Mesodermal cell (in vitro differentiated cells): ENCODE data around the gene CTIF.
A peak's percentile ranks its signal among the peaks of the same experiment; 100 is the strongest.

Experiments
- H3K27ac ChIP-seq: 2 replicates; pipeline ENCODE4 v1.7.0; 2013; ENCODE audit warnings: mild to moderate bottlenecking, low read depth, low read length, moderate library complexity; ENCODE audit not compliant: severe bottlenecking
- H3K36me3 ChIP-seq: 2 replicates; pipeline ENCODE4 v1.7.1; 2013; ENCODE audit warnings: mild to moderate bottlenecking, low read length, moderate library complexity; ENCODE audit not compliant: control insufficient read depth, insufficient read depth
- H3K4me1 ChIP-seq: one replicate; pipeline ENCODE4 v1.7.1; 2013; ENCODE audit warnings: mild to moderate bottlenecking, low read length; ENCODE audit not compliant: insufficient read depth, control insufficient read depth, poor library complexity, severe bottlenecking
- H3K4me3 ChIP-seq: 2 replicates; pipeline ENCODE4 v1.7.0; 2013; ENCODE audit warnings: low read length, control low read depth, mild to moderate bottlenecking; ENCODE audit not compliant: insufficient read depth, poor library complexity, severe bottlenecking; ENCODE audit errors: extremely low read depth
- H3K9me3 ChIP-seq: 2 replicates; pipeline ENCODE4 v1.7.1; 2013; ENCODE audit warnings: mild to moderate bottlenecking, low read length, moderate library complexity; ENCODE audit not compliant: control insufficient read depth
- WGBS, 2 experiments: methylation state at CpG; one replicate each; pipeline ENCODE4 v1.1.5; 2013; ENCODE audit warnings: missing lambda C conversion rate in 2 of 2; ENCODE audit not compliant: insufficient coverage in 2 of 2; 5-methylcytosine and 5-hydroxymethylcytosine counted together

CTIF gene

DNA sequence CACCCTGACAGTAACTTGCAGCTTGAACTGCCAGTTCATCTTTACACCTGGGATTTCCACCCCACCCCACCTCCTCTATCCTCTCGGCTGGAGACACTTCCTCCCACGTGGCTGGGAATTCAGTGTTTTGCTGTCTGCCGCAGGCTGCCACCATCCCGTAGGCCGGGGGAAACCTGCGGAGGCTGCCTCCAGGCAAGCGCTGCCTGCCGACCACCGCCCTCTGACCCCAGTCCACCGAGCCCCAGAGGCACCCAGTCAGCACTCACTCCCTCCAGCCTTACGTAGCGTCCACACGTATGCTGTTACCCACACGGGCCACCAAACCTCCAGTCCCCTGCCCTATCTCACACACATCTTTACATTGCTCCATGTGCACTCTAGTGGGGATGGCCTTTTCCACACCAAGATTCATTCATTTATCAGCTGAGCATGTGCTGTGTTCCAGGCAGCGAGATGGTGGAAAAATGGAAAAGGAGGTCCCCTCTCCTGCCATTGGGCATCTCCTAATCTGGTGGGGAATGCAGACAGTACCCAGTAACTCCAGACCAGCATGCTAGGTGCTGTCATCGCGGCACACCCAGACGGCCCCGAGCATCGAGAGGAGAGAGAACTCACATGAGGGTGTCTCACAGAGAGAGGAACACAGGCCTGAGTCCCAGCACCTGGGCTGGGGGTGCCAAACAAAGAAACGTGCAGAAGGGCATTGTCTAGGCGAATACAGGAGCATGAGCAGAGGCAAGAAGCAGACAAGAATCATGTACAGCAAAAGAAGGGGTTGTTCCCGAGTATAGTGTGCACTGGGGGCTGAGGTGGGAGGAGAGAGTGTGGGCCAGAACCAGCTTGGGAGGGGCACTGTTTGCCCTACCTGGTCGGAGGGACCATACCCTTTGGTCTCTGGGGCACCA is 245.0 kb downstream of the CTIF start:
- H3K4me3 ChIP-seq = no peak overlapping the region
- peaks cover 17% of the 10 kb centered on the region for H3K36me3 ChIP-seq
- H3K27ac ChIP-seq = no peak overlapping the region
- no peaks in the 10 kb centered on the region for H3K9me3 ChIP-seq
- H3K4me1 ChIP-seq = peaks cover 59% of the 10 kb centered on the region
- 84 to 91% methylated on average over 24 of the region's 24 CpGs for WGBS, 2 experiments

DNA sequence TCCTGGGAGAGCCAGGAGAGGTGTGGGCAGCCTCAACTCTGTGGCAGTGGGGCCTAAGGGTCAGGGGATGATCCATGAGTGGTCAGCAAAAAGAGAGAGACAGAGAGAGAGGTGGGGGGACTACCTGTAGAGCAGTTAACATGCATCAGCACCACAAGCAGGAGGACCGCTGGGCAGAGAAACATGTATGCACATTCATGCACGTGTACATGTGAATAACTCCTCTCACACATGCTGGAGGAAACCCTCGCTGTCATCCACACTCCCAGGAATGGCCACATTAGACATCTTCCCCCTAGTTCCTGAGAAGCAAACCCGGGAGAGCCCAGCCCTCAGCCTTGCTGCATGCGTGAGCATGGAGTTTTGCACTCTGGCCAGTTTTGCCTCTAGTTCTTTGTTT is 245.8 kb downstream of the CTIF start:
- Histone ChIP-seq H3K4me3 (no peak overlapping the region), H3K9me3 (no peaks in the 10 kb centered on the region), H3K36me3 (peaks cover 21% of the 10 kb centered on the region), H3K27ac (no peak overlapping the region), H3K4me1 (peaks cover 52% of the 10 kb centered on the region)
- WGBS, 2 experiments = 88 to 92% methylated on average over 3 to 5 of the region's 5 CpGs

DNA sequence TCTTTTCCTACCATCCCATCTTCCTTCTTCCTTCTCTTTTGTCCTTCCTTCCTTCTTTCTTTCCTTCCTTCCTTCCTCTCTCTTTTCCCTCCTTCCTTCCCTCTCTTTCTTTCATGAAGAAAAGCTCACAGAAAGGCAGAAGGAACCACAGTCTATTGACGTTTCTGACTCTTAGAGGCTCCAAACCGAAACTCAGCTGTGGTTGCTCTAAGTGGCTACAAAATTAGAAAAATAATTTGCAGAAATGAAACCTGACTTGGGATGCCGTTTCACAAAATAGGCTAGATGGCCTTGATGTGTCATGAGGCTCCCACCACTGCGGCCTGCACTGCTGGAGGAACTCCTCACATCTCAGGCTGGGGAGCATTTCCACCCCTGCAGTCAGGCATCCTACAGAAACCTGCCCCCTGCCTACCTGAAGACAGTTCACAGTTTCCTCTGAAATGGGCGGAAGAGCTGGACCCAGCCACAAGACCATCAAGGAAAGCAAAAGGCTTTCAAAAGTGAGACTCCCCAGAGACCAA is 246.3 kb downstream of the CTIF start:
- 96 to 100% methylated on average over 4 to 5 of the region's 5 CpGs for WGBS, 2 experiments
- Histone ChIP-seq H3K36me3 (peaks cover 25% of the 10 kb centered on the region), H3K4me3 (no peak overlapping the region), H3K9me3 (no peaks in the 10 kb centered on the region), H3K27ac (no peak overlapping the region), H3K4me1 (peaks cover 47% of the 10 kb centered on the region)

DNA sequence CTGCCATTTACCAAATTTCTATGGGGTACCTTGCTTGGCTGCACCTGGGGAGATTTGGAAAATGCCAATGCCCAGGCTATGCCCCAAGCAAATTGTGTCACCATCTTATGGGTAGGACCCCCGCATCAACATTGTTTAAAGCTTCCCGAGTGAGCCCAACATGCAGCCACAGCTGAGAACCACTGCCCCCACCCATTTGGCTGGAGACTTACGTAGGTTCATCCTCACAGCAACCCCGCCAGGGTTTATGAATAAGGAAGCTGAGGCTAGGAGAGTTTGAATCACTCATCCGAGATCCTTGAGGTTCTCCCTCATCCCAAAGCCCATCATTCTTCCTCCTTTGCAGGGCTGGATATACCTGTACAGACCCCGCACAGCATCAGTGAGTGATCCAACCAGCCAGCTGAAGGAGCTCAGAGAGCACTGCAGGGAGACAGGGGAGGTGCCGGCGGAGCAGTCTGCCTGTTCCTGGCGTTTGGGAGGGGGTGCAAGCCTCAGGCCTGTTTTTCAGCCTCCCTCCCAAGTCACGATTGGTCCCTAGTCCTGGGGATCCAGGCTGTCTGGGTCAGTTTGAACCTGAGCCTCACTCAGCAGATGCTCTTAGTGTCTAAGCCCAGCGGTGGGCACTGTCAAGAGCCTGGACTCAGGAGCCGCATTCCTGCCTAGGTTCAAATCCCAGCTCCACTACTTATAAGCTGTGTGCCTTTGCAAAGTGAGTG is 247.1 kb downstream of the CTIF start:
- no peak overlapping the region for H3K27ac ChIP-seq
- WGBS, 2 experiments = 94 to 95% methylated on average over 7 to 11 of the region's 12 CpGs
- H3K36me3 ChIP-seq = peaks cover 31% of the 10 kb centered on the region
- H3K4me3 ChIP-seq = no peak overlapping the region
- peaks cover 40% of the 10 kb centered on the region for H3K4me1 ChIP-seq
- H3K9me3 ChIP-seq = no peaks in the 10 kb centered on the region

DNA sequence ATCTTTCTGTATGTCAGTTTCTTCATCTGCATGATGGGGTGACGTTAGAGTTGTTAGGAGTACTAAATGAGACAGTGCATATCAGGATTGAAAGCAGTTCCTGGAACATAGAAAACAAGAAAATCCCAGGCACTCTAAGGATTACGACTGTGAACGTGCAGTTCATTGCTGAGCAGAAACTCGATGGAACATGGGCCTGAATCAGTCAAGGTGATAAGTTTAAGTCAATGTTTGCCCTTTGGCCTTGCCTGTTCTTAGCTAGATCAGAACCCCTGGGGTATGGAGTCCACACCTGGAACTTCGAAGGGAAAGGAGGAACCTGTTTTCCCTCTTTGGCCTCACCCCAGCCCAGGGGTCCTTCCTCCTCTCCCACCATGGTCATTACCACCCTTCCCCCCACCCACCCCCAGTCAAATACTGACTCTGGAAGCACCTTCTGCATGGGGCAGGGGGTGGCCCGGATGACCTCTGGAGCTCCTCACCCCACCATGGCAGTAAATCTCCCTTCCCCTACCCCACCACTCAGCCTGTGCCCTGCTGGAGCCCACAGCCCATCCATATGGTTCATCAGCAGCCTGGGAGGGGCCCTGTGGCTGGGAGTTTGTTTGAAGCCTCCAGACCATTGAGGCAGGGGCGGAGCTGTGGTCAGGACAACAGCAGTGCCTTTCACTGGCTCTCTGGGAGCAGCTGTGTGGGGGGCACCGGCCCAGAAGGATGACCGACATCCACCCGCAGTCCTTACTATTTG is 247.8 kb downstream of the CTIF start:
- WGBS, 2 experiments = 84 to 87% methylated on average over 8 to 9 of the region's 10 CpGs
- Histone ChIP-seq H3K4me1 (peaks cover 36% of the 10 kb centered on the region), H3K36me3 (peaks cover 32% of the 10 kb centered on the region), H3K4me3 (no peak overlapping the region), H3K9me3 (no peaks in the 10 kb centered on the region), H3K27ac (no peak overlapping the region)

DNA sequence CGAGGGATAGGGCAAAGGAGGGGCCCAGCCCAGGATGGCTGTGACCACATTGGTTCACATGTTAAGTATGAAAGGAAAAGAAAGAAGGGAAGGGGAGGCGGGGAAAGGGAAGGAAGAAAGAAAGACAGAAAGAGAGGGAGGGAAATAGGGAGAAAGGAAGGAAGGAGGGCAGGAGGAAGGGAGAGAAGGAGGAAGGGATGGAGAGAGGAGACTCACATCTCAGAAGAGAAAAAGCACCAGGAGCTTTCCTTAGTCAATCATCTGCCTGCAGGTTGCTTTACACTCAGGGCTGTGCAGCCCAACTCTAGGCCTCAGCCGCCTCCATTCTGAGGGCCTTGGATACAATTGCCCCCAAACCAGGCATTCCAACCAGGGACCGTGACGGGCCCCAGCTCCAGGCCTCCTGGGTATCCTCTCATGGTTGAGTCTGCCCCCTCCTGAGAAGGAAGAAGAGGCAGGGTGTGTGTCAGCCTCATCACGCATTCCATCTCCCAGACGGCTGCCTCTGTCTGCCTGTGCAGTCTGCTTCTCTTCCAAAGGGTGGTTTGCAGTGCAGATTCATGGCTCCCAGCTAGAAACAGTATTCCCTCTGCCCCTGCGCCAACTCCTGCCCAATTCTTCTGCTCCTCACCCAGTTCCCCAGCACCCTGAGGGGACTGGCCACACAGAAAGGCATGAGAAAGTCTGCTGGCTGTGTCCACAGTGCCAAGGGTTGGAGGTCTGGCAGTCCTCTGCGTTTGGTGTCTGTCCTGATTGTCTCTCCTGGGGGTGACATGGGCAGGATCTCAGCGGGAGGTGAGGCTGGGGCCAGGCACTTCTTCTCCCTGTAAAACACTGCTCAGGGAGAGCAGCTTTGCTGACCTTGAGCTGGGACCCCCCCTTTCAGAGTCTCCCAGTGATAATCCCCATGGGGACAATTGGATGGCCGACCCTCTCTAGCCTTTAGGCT is 248.6 kb downstream of the CTIF start:
- no peaks in the 10 kb centered on the region for H3K9me3 ChIP-seq
- peak overlapping the region; percentile 59 for H3K27ac ChIP-seq
- H3K4me1 ChIP-seq = peaks cover 28% of the 10 kb centered on the region
- 74 to 83% methylated on average over 10 to 11 of the region's 11 CpGs for WGBS, 2 experiments
- peaks cover 35% of the 10 kb centered on the region for H3K36me3 ChIP-seq
- H3K4me3 ChIP-seq = no peak overlapping the region

DNA sequence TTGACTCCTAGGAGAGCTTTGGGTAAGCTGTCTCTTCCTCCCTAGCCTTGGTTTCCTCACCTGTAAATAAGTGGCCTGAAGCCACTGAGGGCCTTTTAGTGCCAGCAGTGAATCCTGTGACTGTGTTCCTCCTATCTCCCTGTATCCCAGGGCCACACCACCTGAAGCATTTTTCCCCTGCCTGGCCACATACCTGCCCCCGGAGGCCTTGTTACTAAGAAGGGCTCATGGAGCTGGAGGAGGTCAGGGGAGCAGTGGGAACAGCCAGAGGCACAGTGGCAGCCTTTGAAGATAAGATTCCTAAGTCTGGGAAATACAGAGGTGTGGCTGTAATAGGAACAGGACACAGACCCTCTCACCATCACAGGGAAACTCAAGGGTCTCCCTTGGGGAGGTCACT is 249.5 kb downstream of the CTIF start:
- Histone ChIP-seq H3K4me1 (peaks cover 22% of the 10 kb centered on the region), H3K27ac (no peak overlapping the region), H3K9me3 (no peaks in the 10 kb centered on the region), H3K4me3 (no peak overlapping the region), H3K36me3 (peaks cover 35% of the 10 kb centered on the region)
- no CpG with 5 or more reads among the region's 1 CpG for WGBS, 2 experiments

DNA sequence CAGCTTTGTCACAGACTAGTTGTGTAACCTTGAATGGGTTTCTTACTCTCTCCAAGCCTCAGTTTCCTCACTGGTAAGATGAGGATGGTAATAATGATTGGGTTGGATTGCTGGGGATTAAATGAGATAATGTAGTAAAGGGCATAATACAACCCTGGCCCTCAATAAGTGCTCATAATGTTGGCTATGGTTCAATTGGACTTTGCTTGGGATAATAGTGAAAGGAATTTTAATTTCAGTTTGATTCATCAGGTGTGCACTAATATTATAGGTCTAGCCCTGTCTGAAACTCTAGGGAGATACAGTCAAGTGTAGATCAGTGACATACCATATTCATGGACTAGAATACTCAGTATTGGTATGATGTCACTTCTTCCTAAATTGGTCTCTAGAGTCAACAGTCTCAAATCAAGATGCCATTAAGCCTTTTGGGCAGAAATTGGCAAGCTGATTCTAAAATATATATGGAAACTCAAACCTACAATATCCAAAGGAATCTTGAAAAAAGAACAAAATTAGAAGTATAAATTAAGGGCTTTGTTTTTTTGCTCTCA is 250.5 kb downstream of the CTIF start:
- Histone ChIP-seq H3K9me3 (no peaks in the 10 kb centered on the region), H3K4me3 (no peak overlapping the region), H3K27ac (no peak overlapping the region)

DNA sequence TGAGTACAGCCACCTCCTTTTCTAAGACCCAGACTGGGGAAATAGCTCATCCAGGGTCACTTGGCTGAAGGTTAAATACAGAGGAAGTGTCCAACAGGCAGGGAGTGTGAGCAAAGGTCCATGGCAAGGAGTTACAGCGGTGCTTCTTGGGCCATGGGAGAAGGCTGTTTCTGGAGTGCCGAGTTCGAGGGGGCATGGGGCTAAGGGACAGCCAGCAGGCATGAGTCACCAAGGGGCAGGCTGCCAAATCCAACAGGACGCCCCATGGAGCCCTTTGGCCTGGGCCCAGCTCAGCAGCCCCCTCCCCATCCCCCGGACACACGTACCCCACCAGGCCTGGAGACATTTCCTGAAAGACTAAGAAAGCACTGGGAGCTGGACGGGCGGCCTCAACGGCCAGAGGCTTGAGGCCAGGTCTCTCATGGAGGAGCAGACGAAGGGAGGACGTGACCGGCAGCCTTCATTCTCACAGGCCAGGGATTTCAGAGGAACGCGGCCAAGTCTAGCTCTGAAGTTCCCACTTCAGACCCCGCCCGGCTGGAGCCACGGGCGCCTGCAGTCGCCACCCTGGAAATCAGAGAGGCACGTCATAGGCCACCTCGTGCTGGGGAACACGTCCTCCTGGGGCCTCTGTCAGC is 251.5 kb downstream of the CTIF start:
- Histone ChIP-seq H3K4me1 (peaks cover 22% of the 10 kb centered on the region), H3K27ac (no peak overlapping the region), H3K9me3 (no peaks in the 10 kb centered on the region), H3K4me3 (no peak overlapping the region), H3K36me3 (peaks cover 27% of the 10 kb centered on the region)
- 95 to 98% methylated on average over 19 to 22 of the region's 22 CpGs for WGBS, 2 experiments

More for the DNA sequence above, 250.5 kb downstream of the CTIF start:
- peaks cover 22% of the 10 kb centered on the region for H3K4me1 ChIP-seq
- peaks cover 32% of the 10 kb centered on the region for H3K36me3 ChIP-seq
